T47D (cell line): Measurements from ENCODE around the gene RGL3.
"Not testable (repeated sequence)": the region's sequence is repeated elsewhere in the genome, so short reads cannot be mapped to it uniquely, and the experiment has no call there.

Experiments
- DNase-seq, 2 experiments: peaks; one replicate each; pipeline versions ENCODE4 v3.0.0 to v3.0.0-alpha.2; 2011 to 2012; ENCODE audit warnings: low read depth in 1 of 2, low spot score in 1 of 2
- JUND ChIP-seq: IDR thresholded peaks from 2 replicates; pipeline ENCODE4 v1.6.1; 2012; ENCODE audit warnings: low read depth
- in situ Hi-C: cut with HindIII; loops from 2 replicates; pipeline ENCODE4 v1.10.0; 2016; ENCODE audit warnings: low sequenced_read_pairs, low pct_unique_long_range_greater_than_20kb

The RGL3 gene

DNA sequence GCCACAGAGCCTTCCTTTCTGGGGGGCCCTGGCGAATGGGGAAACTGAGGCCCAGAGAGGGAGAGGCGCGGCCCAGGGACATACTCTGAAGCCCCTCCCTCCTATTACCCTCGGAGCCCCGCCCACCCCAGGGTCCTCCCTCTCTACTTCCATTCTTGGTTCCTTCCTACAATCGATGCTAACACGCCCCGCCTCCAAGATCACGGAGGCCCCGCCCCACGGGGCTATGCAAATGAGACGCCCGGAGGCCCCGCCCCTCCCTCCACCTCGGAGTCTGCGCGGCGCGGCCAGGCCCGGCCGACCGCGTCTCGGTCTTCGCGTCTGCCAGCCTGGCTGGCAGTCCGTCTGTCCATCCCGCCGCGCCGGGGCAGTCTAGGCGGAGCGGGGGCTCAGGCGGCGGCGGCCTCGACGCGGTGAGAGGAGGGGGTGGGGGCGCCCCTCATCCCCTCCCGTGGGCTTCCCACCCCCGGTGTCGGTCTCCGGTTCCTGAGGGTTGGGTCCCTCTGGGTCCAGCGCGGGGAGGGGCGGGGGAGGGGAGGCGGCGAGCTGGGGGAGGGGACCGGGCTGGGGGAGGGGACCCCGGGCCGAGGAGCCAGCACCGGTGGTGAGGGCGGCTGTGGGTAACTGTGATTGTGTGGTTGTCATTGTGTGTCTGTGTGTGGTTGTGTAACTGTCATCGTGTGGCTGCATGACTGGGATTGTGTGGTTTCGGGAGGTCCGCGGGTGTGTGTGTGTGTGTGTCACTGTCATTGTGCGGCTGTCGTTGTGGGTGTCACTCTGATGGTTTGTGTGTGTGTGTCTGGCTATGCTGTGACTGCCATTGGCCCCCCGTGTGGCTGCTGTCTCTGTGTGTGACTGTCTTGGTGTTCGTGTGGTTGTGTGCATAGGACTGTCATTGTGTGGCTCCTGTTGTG is 63.7 kb downstream of the RGL3 start, which contains the start of gene PLPPR2:
PLPPR2 (plus strand) TSS at position 273 of the 914 bp plus-strand sequence. CDS start 2,242 bp downstream, outside the sequence.
- peak; percentile 86 to 93 for DNase-seq
- in situ Hi-C loops = no loop called here
- no peak for TF ChIP-seq JUND

DNA sequence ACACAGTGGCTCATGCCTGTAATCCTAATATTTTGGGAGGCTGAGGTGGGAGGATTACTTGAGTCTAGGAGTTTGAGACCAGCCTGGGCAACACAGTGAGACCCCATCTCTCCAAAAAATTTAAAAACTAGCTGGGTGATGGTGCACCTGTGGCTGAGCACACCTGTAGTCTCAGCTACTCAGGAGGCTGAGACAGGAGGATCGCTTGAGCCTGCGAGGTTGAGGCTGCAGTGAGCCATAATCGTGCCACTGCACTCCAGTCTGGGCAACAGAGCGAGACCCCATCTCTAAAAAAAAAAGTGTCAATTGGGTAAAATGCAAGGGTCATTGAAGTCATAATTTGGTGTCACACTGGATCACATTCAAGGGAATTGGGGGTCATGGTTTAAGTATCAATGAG is 65.0 kb downstream of the RGL3 start:
- in situ Hi-C loops, DNase-seq: not testable (repeated sequence)

DNA sequence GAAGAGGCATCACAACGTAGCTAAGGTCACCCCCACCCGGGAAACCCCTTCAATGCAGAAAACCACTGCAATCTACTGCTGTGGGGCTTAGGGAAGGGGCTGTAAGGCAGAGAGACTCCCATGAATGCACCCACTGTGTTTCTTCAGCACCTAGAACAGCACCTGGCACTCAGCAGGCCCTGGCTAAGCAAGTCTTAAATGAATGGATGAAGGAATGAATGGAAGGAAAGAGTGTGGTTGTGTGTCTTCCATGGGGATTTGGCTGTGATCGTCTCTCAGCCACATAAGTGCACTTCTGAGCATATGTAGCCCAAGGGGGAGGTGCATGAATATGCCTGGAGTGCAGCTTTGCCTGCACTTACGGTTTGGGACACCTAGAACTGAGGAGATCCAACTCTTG is 69.9 kb downstream of the RGL3 start:
- DNase-seq = no peak
- TF ChIP-seq JUND = no peak
- in situ Hi-C loops = no loop called here

DNA sequence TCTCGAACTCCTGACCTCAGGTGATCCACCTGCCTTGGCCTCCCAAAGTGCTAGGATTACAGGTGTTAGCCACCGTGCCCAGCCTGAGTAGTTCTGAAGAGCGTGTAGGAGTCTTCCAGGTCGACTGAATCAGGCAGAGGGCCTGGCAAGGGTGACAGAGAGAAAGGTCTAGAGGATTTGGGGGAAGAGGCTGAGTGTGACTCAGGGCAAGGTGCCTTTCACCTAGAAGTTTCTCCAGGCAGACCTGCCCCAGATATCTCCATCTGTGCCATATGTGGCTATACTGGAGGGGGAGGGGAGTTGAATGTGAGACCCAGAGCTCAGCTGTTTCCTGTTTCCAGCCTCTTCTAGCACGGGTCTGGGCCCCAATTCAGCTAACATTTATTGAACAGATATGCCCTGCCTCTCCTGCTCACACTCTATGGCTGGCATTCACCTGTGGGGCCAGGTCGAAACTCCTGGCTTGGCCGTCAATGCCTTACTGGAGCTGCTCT is 71.5 kb downstream of the RGL3 start:
- TF ChIP-seq JUND = no peak
- no peak for DNase-seq
- in situ Hi-C loops = no loop called here

DNA sequence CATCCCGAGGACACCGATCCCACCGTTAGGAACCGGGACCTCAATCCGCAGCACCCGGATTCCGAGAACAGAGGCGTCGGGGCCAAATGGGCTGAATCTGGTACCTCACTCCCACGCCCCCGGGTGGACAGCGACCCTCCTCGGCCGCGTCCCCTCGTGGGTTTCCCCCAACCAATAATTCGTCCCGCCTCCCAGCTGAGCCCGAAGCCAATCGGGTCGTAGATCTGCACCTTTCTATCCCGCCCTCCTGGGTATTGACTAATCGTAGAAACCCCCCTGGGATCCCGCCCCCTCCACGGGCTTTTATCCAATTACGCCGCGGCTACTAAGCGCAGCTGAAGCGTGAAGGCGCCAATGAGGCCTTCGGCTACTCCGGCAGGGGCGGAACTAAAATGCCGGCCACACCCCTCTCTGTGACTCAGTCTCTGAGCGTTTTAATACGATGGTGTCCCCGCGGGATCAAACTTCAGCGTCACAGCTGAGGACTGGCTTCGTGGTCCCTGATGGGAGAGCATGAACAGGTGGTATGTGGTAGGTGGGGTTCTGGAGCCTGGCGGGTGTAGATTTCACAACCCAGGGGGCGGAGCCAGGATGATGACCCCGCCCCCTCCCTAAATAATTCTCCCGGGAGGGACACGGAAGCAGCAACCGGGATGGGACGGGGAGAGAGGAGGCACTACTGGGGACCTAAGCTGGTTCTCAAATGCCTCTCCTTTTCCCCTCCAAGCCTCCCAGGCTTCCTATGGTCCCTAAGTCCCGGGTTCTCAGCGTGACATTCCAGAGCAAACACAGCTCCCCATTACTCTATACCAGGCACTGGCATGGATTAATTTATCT is 72.8 kb downstream of the RGL3 start, which contains the start of the genes CCDC159 and TMEM205:
CCDC159 (plus strand) TSS at position 416 of the 837 bp plus-strand sequence; CDS start at position 504, 88 bp downstream.
TMEM205 (minus strand) TSS at position 165 of the 837 bp plus-strand sequence. CDS start 649 bp downstream, outside the sequence.
- in situ Hi-C loops = no loop called here
- TF ChIP-seq JUND = no peak
- DNase-seq = peak; percentile 75 to 99

DNA sequence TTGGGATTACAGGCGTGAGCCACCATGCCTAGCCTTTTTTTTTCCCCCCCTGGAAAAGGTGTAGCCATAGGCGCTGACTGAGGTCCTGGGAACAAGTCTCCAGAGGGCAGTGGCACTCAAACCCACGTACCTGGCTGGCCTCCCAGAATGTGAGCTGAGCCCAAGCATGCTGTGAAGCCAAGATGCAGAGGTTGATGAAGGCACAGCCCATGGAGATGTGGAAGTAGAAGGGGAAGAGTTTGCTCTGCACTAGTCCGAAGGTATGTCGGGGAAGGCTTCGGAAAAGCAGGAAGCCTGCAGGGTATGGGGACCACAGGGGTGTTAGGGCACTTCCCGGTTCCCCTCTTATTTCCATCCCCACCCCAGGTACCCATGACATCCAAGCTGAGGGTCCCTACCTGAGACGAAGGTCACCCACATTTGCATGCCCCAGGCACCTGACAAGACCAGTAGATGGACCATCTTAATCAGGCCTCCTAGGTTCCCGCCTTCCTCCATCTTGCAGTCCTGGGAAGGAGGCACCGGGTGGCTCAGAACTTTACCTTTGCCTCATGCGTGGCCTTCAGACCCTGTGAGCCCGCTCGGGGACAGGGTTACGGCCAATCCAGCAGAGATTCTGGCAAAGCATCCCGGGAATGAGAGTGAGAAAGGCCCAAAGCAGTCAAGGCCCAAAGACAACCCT is 73.9 kb downstream of the RGL3 start:
- peak in 1 of 2 experiments; percentile 80 for DNase-seq
- in situ Hi-C loops = no loop called here
- TF ChIP-seq JUND = no peak
